ENCODE results near the gene SAMD5.

SAMD5 gene

GRCh38 chr6:147525519-147526209 is 17.2 kb downstream of the SAMD5 start:
- H3K4me3 ChIP-seq (replicated peaks; ENCODE audit: low read depth, low read length) = no peak overlapping the region
- TF ChIP-seq CTCF (IDR thresholded peaks at IDR 0.05; ENCODE audit: low read length, missing control alignments) = no peak
- no peak for DNase-seq (ENCODE audit: low read depth)

DNA sequence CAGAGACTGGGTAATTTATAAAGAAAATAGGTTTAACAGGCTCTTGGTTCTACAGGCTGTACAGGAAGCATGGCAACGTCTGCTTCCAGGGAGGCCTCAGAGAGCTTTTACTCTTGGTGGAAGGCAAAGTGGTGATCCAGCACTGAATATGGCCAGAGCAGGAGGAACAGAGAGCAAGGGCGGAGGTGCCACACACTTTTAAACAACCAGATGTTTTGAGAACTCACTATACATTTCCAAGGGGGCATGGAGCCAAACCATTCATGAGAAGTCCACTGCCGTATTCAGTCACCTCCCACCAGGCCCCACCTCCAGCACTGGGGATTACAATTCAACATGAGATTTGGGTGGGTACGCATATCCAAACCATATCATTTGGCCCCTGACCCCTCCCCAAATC is 18.7 kb downstream of the SAMD5 start:
- no peak overlapping the region for H3K4me3 ChIP-seq (replicated peaks; ENCODE audit: low read depth, low read length)
- DNase-seq (ENCODE audit: low read depth) = no peak
- no peak for TF ChIP-seq CTCF (IDR thresholded peaks at IDR 0.05; ENCODE audit: low read length, missing control alignments)

DNA sequence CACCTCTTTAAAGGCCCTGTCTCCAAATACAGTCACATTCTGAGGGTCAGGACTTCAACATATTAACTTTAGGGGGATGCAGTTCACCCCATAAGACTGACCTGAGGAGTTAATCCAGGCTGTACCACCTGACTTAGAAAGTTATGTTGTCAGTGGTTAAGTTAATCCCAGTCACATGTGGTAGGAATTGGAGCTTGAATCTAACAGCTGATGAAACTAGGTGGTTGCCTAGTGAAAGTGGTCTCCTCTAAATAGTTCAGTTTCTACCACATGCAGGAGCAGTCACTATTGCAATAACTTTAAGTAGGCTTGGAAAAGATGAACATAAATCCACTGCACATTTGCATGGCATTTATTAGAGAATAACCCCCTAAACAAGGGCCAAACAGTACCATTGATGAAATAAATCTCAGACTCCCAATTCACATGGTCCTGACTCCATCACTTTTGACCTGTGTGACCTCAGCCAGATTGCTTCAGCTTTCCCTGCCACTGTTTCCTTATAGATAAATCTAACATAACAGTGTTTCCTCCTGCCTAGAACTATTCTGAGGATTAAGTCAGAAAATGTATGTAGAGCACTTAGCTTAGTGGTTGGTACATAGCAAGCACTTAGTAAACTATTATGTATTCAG is 20.1 kb downstream of the SAMD5 start:
- no peak for DNase-seq (ENCODE audit: low read depth)
- H3K4me3 ChIP-seq (replicated peaks; ENCODE audit: low read depth, low read length) = no peak overlapping the region
- TF ChIP-seq CTCF (IDR thresholded peaks at IDR 0.05; ENCODE audit: low read length, missing control alignments) = no peak

DNA sequence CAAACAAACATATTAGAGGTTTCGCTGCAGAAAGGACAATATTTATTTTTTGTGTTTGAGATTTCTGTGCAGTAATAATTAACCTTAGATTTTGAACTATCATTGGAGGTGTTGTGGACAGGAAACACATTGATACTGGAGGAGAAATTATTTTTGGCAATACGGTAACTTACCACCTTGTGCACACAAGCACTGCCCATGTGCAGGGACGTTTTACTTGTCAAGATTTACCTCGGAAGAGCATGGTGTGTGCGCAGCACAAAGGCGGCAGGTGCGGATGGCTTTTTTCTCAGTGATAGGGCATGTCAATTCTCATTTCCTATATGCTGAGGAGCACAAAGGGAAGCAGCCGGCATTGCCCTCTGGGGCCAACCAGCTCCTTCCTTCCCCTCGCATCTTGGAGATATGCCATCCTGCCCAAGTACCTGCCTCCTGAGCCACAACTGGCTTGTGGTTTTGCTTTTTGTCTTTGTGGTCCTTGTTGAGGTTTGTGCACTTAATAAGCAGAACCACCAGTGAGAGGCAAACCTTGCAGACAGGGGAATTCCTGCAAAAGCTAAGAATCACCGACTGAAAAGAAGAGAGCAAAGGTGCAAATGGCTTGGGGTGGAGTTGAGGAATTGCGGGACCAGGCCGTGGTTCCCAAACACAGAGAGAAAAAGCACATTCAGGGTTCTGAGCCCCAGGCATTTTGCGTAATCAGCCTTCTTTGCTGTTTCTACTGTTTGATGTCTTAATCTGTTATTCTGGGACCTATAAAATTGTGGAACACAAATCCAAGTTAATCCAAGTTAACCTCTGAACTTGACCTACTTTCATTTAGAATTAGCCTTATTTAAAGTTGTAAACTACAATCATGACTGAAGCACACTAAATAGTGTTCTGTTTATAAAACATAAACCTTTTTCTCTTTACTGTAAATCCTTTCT is 21.9 kb downstream of the SAMD5 start:
- H3K4me3 ChIP-seq (replicated peaks; ENCODE audit: low read depth, low read length) = no peak overlapping the region
- TF ChIP-seq CTCF (IDR thresholded peaks at IDR 0.05; ENCODE audit: low read length, missing control alignments) = no peak
- no peak for DNase-seq (ENCODE audit: low read depth)

GRCh38 chr6:147531321-147531720 is 22.8 kb downstream of the SAMD5 start:
- DNase-seq (ENCODE audit: low read depth) = no peak
- no peak for TF ChIP-seq CTCF (IDR thresholded peaks at IDR 0.05; ENCODE audit: low read length, missing control alignments)
- H3K4me3 ChIP-seq (replicated peaks; ENCODE audit: low read depth, low read length) = no peak overlapping the region

GRCh38 chr6:147534116-147534860 is 25.8 kb downstream of the SAMD5 start:
- no peak overlapping the region for H3K4me3 ChIP-seq (replicated peaks; ENCODE audit: low read depth, low read length)
- no peak for DNase-seq (ENCODE audit: low read depth)
- no peak for TF ChIP-seq CTCF (IDR thresholded peaks at IDR 0.05; ENCODE audit: low read length, missing control alignments)
